ENCODE data around the gene FAM25C.
"Not testable (repeated sequence)": the region's sequence is repeated elsewhere in the genome, so short reads cannot be mapped to it uniquely, and the experiment has no call there.

The FAM25C gene

GRCh38 chr10:47999691-48000090 lies at the start of gene FAM25C:
TSS of gene FAM25C (minus strand) at chr10:47999791. CDS start at chr10:47999765, 26 bp downstream.
- not testable (repeated sequence) for DNase-seq (ENCODE audit: low read depth in 2 of 2)

DNA sequence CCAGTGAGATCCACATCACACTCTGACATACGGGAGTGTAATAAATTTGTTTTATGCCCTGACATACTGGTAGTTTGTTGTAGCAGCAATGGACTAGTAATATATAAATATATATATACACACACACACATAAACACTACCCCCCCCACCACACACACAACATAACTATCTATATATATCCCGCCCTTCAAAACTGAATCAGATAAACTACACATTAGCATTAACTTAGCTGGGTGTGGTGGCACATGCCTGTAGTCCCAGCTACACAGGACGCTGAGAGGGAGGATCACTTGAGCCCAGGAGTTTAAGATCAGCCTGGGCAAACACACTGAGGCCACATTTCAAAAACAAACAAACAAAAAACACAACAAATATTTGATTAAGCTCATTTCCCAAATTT lies 45.0 kb upstream of the FAM25C start:
- DNase-seq (ENCODE audit: low read depth in 2 of 2) = not testable (repeated sequence)

GRCh38 chr10:48031390-48031789 lies 31.8 kb upstream of the FAM25C start:
- DNase-seq (ENCODE audit: low read depth in 2 of 2) = not testable (repeated sequence)

DNA sequence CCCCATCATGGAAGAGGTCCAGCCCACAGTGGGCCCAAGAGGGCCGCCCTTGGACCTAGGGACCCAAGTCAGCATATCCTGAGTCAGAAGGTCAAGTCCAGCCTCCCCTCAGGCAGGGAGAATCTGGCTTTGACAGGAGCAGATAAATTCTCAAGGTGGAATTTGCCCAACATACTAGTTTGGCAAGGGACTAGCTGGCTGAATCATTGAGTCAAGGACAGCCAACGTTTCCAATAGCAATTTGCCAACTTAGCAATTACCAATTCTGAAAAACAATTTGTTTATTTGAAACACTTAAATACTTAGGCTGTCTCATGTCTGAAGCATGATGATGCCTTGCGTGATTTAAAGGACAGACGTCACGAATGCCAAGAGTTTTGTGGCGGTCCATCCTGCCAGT lies 2.7 kb upstream of the FAM25C start:
- not testable (repeated sequence) for DNase-seq (ENCODE audit: low read depth in 2 of 2)

- not testable (repeated sequence) for DNase-seq (ENCODE audit: low read depth in 2 of 2)
Observed at GRCh38 chr10:47994045-47994444, 5.5 kb downstream of the FAM25C start.

GRCh38 chr10:47992560-47992959 lies 7.0 kb downstream of the FAM25C start:
- not testable (repeated sequence) for DNase-seq (ENCODE audit: low read depth in 2 of 2)

DNA sequence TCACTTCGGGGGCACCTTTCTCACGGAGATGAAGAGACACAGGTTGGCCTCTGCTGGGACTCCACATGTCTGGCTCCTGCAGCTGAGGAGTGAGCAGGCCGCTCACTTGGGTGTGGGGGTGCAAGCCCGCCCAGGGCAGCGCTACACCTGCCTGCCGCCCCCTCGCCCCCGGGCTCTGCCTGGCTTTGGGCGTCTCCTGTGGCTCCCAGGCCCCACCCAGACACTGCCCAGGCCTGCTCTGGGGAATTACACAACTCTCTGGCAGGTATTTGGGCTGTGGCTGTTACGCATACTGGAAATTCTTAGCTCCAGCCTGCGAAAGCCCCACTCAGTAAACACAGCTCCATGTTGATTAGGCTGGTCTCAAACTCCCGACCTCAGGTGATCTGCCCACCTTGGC lies 7.9 kb downstream of the FAM25C start:
- DNase-seq (ENCODE audit: low read depth in 2 of 2) = not testable (repeated sequence)

DNA sequence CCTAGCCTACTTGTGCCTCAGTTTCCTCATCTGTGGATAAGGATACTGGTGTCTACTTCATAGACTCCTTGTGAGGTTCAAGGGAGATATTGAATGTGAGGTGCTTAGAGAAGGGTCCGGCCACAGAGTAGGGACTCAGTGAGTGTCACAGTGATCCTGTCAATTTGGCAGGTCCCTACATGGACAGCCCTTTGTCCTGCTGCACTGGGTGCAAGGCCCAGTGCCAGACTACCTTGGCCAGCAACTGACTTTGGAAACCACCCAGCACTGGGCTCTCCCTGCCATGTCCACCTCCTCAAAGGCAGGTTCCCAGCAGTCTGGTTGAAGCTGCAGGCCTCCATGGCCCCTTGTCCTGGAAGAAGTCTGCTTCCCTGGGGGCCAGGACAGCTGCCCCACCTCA lies 9.5 kb downstream of the FAM25C start:
- DNase-seq (ENCODE audit: low read depth in 2 of 2) = not testable (repeated sequence)

DNA sequence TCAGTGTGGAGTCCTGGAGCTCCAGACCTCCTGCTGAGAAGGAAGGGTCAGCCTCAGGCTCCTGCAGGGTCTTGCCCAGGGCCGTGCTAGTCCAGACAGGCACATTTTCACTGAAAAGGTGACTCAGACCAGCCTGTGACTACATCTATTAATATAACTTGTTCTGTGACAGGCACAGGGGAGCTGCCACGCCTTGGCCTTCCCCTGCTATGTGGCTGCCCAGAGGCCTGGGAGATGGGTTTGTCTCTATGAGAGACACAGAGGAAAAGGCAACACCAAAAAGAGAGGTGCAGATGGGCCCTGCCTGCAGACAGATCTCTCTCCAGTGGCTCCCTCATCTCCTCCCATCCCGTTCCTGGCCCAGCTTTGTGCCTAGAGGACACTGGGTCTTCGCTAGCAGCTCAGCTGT lies 10.0 kb downstream of the FAM25C start:
- DNase-seq (ENCODE audit: low read depth in 2 of 2) = not testable (repeated sequence)

- not testable (repeated sequence) for DNase-seq (ENCODE audit: low read depth in 2 of 2)
Observed at GRCh38 chr10:47988718-47989541, 10.7 kb downstream of the FAM25C start.

GRCh38 chr10:47987952-47988351 lies 11.6 kb downstream of the FAM25C start:
- DNase-seq (ENCODE audit: low read depth in 2 of 2) = not testable (repeated sequence)

DNA sequence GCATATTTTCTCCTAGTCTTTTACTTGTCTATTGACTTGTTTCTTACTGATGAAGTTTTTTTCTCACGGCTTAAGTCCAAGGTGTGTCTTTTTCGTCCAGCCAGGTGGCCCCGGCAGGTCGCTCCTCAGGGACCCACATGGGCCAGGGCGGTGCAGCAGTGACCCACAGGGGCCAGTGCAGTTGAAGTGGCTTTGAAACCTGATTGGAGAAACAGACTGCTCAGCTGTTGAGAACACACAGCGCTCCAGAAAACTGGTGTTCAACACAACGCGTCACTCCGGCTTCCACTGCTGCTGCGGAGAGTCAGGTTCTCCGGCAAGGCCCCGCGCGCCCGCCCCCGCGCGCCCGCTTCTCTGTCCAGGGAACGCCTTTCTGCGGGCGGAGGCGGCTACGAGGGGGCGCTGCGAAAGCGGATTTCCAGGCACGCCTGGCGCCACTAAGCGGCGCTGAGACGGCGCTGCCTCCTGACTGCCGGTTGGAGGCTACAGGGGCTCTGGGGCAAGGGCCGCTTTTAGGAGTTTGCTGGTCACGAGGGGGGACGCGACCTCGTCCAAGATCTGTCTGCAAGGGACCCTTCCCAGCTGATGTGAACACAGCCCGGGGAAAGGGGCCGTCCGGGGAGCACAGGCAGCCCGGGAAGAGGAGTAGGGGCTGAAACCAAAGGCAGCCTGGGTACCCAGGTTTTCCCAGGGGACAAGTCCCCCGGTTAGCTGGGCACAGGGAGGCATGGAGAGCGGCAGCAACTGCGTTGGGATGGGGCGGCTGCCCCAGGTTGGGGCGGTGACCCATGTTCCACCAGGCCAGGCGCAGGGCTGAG lies 13.0 kb downstream of the FAM25C start:
- DNase-seq (ENCODE audit: low read depth in 2 of 2) = not testable (repeated sequence)

DNA sequence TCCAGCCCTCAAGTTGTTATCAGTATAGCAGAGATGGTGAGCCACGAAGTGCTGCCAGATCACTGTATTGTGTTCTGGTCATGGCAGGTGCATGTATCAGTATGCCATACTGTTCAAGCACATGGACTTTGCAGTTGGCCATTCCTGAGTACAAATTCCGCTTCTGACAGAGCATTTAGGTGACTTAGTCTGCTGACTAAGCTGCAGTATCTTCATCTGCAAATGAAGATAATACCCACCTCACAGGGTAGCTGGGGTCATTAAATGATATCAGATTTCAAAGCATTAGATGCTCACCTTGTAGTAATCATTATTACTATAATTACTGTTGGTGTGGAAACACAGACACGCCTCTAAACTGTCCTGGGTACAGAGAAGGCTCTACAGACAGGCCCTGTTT lies 24.2 kb downstream of the FAM25C start:
- DNase-seq (ENCODE audit: low read depth in 2 of 2) = not testable (repeated sequence)

DNA sequence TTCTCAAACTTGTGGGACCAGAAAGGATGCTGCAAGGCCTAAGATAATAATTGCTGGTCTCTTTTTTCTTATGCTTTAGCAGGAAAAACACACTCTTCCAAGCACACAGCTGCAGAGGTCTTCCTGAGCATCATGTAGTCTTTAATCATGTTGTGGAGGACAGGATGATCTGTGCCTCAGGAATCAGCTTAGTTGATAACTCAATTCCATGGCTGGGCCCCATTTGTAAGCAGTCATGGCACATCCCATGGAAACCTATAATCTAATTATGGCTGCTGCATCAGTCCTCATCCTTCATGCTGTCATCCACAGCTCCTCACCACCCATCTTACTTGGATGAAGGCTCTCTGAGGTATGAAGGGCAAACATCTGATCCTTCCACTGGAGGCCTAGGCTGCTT lies 26.5 kb downstream of the FAM25C start:
- DNase-seq (ENCODE audit: low read depth in 2 of 2) = not testable (repeated sequence)

DNA sequence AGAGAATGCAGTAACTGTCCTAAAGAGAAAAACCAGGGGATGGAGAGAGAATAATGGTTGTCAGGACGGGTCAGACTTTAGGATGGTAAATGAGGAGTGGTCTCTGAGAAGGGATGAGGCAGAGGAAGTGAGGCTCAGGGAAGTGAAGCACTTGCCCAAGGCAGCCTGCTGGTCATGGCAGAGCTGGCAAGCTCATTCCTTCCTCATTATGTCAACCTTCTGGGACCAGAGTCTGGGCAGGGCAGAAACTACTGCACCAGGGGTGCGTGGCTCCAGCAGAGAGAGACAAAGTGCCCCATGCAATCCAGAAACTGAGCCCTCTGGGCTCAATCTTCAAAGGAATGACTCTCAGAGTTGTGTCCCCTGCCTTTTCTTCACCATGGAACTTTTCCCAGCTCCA lies 27.5 kb downstream of the FAM25C start:
- DNase-seq (ENCODE audit: low read depth in 2 of 2) = not testable (repeated sequence)

GRCh38 chr10:47971598-47971997 lies 28.0 kb downstream of the FAM25C start:
- DNase-seq (ENCODE audit: low read depth in 2 of 2) = not testable (repeated sequence)

DNA sequence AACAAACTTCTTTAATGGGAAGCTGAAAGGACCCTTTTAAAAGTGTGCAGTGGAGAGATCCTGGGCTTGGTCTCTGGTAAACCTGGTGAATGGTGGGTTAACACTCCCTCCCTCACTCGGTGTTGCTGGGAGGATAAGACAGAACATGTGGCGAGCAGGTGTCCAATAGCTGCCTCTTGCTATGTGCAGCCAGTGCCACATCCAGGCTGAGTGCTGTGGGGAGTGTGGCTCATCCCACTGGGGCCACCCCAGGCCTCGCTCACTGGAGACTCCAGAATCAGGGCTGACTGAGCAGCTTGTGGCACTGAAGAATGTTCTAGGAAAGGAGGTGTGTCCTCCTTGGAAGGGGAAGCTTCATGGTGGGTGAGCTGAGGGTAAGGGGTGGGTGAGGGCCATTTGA lies 29.5 kb downstream of the FAM25C start:
- DNase-seq (ENCODE audit: low read depth in 2 of 2) = not testable (repeated sequence)

DNA sequence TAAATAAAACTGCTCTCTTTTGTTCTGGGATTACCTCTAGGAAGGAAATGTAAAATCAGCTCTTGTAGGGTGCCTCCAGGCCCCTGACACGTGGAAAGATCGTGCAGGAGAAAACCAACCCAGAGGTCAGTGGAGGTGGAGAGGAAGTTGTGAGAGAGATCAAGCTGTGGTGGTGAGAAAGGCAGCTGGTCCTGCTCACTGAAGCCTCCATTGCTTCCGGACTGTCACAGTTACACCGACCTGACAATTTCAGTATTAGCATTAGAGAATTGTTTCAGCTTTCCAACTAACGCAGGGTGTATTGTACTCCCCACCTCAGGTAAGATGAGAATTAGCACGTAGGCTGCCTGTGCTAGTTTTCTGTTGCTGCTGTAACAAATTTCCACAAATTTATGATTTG lies 30.6 kb downstream of the FAM25C start:
- DNase-seq (ENCODE audit: low read depth in 2 of 2) = not testable (repeated sequence)

- not testable (repeated sequence) for DNase-seq (ENCODE audit: low read depth in 2 of 2)
Observed at GRCh38 chr10:47964280-47965063, 35.1 kb downstream of the FAM25C start.

GRCh38 chr10:47962785-47963184 lies 36.8 kb downstream of the FAM25C start:
- not testable (repeated sequence) for DNase-seq (ENCODE audit: low read depth in 2 of 2)

DNA sequence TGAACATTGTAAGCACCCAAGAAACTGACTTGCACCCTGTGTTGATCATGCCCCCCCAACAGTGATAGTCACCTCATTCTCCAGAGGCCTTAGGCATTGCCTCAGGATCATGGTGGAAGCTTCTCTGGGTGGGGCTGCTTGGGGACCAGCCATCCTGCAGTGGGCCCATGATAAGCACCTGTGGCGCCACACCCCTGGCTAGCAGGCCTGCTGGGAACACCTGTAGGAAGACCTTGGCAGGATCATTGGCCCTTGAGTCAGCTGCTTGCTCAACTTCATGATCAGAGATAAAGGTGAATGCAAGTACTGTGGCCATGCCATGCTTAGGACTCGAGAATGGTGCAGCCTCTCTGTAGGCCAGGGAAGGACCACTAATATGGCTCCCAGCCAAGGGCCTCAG lies 38.9 kb downstream of the FAM25C start:
- DNase-seq (ENCODE audit: low read depth in 2 of 2) = not testable (repeated sequence)

GRCh38 chr10:47959677-47960076 lies 39.9 kb downstream of the FAM25C start:
- DNase-seq (ENCODE audit: low read depth in 2 of 2) = not testable (repeated sequence)

All from fibroblast of skin of left biceps (primary cell).